ENCODE results near the gene UGT3A2.

The UGT3A2 gene, protein sequence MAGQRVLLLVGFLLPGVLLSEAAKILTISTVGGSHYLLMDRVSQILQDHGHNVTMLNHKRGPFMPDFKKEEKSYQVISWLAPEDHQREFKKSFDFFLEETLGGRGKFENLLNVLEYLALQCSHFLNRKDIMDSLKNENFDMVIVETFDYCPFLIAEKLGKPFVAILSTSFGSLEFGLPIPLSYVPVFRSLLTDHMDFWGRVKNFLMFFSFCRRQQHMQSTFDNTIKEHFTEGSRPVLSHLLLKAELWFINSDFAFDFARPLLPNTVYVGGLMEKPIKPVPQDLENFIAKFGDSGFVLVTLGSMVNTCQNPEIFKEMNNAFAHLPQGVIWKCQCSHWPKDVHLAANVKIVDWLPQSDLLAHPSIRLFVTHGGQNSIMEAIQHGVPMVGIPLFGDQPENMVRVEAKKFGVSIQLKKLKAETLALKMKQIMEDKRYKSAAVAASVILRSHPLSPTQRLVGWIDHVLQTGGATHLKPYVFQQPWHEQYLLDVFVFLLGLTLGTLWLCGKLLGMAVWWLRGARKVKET

DNA sequence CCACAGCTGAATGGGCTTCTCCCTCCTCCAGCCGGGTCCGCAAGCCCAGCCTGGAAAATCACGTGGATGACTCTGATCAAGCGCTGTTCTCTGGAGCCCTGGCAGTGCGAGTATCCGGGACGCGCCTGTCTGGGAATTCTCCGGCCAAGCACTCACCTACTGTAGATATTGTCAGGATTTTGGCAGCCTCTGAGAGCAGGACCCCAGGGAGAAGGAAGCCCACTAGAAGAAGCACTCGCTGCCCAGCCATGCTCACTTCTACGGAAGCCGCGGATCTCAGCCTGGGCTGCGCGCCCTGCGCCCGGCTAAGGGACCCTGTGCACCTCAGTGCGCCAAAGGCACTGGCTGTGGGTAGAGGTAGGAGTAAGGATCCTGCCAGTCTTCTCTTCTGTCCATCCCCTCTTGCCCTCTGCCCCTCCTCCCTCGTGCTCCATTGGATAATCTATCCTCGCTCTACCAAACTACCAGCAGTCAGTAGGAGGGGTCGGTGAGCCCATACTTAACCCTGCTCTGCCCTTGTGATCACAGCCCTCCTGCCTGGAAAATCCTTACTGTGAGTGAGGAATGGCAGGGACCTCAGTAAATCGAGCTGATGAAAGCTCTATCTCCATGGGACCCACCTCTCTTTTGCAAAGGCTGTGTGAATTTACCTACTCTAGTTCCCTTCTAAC, at the start of gene UGT3A2:
Gene UGT3A2 (minus strand): TSS at position 343 of the 671 bp plus-strand sequence. CDS start 93 bp downstream, at position 250.
- DNase-seq, result peak; percentile 85

DNA sequence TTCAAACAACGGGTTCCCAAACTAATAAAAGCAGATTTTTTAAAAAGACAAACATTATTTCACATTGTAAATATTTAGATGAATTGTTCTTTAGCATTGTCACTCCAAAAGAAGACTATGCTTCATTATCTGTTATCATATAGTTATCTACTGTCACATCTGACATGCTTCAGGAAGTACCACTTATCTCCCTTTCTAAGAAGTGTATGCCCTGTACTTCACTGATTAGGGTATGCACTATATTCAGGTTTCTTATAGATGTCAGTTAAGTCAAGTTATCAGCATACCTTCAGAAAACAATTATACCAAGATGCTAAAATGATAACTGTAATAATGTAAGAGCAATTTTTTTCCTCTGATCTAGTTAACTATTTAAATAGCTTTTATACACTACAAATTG, 44.6 kb upstream of the UGT3A2 start:
- DNase-seq, result no peak

DNA sequence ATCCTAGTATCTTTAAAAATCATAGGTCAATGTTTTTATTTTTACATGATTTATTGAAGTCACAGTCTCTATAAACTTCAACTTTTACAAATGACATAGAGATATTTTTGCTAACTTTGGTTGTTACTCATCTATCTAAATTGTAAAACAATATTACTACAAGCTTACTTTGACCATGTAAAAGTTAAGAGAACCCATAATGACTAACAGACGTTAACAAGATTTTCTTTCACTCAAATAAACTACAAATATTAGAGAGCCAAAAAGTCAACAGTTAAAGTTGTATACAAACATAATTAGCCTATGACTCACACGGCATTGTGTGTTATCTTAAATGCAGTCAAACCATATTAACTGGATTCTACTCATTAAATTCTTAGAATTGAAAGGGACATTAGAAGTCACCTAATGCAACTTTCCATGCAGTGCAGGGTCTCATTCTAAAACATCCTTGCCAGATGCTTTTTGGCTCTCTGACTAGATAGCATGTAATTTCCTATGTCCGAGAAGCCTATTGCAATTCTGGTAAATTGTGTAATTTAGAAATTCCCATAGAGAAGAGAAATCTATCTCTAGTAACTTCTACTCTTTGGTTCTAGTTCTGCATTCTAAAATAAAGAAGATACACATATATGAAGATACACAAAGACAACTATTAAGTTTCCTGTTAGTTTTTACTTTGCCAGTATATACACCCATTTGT, 42.2 kb upstream of the UGT3A2 start:
- DNase-seq, result no peak

DNA sequence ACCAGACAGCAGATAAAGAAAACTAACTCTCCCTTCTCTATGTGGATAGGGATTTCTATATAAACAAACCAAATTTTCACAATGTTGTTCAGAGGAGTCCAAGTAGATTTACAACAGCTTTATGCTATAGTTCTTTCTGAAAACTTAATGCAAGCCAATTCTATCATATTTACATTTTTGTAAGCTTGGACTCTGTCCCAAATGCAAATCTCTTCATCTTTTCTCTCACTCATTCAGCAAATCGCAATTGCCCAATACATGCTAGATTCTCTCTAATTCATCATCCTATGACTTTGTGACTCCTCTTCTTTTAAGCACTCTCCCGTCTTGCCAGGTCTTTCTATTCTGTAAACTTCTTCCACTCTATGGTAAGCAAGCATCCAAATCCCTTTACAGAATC, 39.1 kb upstream of the UGT3A2 start:
- no peak for DNase-seq

DNA sequence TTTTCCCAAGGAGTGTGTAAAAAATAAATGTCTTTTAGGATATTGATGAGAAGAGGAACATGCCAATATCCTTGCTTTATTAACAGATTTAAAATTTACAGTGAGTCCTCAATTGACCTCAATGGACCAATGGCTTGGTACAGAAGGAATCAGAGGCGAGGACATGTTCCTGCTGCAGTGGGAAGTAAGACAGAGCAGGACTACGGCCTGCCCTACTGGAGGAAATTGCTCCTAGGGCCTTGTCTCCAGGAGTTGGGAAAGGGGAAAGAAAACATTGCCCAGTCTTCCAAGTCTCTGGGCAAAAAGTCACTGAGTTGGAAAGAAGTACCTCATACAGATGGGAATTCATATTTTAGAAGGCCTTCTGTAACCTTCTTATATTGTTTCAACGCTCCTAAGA, 33.1 kb upstream of the UGT3A2 start:
- DNase-seq, result no peak

DNA sequence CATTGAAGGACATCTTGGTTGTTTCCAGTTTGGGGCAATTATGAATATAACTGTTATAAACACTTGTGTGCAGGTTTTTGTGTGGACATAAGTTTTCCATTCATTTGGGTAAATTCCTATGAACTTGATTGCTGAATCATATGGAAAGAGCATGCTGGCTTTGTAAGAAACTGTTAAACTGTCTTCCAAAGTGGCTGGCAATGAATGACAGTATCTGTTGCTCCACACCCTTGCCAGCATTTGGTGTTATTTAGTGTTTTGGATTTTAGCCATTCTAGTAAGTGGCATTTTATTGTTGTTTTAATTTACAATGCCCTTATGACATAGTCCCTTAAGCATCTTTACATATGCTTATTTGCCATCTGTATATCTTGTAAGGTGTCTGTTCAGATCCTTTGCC, 29.8 kb upstream of the UGT3A2 start:
- DNase-seq, result no peak

DNA sequence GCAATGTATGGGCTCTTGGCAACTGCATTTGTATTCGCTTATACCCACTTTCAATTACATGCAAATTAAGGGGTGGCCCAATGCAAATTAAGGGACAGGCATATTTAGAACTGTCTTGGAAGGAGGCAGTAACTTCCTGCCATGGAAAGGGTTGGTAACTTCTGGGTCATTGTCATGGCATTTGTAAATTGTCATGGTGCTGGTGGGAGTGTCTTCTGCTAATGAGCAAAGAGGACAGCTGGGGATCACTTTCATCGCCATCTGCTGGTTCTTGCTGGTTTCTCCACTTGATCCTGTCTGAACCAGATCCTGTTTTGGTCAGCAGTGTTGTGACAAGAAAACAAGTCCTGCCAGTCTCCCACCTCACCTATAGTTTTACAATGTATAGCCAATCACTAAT, 23.3 kb upstream of the UGT3A2 start:
- peak; percentile 86 for DNase-seq

DNA sequence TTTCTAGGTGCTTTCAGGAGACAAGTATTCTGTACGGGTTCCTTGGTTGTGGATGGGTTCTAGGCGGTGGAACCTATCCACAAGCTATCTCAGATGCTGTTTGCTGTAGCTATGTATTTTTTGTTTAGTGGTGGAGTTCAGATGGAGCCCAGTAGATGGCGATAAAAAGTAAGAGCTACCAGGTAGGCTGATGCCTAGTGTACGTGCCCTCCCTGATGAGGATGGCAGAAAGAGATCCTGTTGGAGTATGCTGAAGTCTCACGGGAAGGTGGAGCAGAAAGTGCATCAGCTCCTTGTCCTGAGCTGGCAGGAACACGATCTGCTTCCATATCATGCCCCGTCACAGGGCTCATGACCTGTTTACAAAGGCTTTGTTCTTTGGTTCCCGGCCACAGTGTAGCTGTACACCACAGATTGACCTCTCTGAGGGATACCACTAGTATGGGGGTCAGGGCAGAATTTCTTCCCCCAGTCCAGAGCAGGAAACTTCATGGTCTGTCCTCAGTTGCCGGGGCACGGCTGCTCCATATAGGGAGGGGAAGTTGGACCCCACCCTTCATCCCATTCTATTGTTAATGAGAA, 12.6 kb upstream of the UGT3A2 start:
- DNase-seq, result peak; percentile 81

DNA sequence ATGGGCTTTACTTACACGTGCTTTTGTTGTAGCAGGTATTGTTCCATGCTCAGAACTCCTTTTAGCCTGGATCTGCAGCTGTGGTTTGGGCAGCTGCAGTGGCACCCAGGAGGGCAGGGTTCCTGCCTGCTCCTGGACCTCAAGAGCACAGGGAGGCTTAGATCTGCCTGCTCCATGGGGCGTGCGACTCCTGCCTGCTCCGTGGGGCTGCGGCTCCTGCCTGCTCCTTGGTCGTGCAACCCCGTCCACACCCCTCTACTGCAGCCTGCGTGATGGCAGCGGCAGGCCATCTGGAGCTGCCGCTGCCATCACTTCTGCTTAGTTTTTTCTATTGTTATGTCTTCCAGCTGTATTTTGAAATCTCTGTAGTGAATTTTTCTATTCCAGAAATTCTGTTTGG, 11.7 kb upstream of the UGT3A2 start:
- no peak for DNase-seq

DNA sequence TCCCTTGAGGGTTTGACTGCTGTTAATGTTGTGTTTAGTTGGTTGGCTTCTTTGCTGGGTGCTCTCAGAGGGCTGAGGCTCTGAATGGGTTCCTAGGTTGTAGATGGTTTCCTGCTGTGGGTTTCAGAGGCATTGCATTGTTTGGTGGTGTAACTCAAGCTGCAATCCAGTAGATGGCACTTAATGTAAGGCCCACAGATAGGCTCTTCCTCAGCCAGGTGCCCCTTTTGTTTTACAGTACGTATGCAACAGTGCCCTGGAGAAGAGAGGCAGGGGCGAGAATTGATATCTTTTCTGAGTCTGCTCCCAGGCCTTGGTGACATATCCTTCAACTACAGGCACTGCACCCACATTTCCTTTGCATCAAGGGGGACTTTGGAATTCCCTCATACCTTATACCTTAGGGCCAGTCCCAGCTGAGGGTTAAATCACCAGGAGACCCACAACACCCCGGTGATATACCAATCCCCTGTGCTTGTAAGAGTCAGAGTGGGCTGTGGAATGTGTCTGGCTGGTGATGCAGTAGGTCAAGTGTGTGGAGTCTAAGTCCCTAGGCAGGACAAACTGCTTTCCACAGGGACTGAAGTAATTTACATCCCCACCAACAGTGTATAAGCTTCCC, 7.0 kb upstream of the UGT3A2 start:
- peak; percentile 64 for DNase-seq

DNA sequence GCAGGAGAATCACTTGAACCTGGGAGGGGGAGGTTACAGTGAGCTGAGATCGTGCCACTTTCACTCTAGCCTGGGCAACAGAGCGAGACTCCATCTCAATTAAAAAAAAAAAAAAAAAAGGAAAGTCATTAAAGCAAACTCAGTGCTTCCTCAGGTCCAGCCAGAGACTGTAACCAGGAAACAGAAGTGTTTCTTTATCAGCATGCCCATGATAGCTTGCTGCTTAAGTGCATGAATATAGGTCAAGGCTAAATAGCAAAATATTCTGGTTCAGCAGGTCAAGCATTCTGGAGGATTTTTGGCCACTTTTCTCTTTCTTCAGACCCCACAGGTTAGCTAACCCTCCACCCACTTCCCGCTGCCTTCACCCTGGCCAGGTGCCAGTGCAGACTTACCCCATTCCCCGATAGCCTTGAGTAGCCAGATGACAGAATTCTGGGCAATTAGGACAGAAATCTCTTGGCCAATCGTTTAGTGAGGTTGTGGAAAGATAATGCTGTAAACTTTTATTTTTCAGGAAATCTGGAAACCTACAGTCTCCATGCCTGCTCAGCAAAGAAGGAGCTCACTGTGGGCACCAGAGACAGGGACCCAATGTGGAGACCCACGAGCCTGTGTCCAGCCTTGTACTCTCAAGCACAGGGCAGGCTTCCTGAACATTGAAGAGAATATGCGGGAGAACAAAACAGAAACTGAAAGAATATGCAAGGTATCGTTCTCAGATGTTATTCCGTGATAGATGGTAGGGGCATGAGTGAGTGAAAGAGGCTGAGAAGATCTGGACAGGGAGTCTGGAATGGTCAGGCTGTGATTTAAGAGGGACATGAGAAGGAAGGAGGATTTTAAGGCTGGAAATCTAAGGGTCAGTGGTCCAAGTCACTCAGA, 4.2 kb upstream of the UGT3A2 start:
- DNase-seq, result no peak

DNA sequence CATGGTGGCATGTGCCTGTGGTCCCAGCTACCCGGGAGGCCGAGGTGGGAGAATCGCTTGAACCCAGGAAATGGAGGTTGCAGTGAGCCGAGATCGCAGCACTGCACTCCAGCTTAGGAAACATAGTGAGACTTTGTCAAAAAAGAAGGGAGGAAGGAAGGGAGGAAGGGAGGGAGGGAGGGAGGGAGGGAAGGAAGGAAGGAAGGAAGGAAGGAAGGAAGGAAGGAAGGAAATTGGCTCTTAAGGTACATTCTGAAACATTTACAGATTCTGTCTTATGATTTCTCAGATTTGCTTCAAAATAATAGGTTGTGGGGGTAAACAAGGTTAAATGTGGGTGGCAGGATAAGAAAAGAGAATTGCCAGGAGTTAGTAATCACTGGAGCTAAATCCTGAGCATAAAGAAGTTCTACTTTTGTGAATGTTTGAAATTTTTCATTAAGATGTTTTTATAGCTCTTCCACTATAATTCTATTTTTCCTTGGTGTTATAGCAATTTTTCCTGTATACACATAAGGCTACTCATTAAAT, 2.1 kb upstream of the UGT3A2 start:
- DNase-seq, result no peak

DNA sequence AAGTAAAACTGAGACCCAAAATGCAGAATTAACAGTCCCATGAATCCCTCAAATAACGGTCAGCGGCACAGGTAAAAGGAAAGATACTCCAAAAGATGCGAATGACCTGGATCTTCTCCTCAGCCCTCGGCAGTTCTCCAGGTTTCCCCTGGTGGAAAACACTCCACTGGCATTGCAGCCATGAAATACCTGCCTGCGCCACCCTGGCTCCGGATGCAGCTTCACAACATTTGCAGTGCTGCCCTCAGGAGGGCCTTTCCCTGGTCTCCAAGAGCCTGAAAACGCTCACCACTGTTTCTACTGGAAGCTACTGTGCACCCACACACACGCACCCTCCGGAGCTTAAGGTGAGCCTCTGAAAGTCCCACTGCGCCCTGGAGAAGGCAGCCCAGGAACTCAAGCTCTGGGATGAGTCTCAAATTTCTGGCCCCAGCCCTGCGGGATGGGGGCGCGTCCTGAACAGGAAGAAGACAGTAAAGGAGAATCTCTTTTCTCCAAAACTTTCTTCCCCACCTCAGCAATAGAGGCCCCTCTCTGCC, 612 bp downstream of the UGT3A2 start:
- DNase-seq, result peak; percentile 44

DNA sequence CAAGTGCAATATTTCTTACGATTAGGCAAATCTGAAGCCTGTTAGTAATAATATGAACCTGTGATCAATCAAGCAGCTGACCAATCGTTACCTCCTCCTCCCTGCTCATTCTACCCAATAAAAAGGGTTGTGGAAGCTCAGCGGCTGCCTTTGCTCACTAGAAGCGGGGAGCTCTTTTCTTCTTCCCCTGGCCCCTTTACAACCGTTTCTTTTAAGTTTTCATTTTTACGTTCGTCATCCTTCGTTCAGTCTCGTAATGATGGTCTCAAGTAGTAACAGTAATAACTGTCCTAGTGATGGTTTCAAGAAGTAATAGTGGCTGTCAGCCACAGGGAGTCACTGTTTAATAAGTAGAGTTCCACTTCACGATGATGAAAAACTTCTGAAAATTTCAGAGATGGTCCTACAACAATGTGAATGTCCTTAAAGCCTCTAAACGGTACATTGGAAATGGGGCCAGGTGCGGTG, 6.2 kb downstream of the UGT3A2 start:
- DNase-seq, result peak; percentile 20

DNA sequence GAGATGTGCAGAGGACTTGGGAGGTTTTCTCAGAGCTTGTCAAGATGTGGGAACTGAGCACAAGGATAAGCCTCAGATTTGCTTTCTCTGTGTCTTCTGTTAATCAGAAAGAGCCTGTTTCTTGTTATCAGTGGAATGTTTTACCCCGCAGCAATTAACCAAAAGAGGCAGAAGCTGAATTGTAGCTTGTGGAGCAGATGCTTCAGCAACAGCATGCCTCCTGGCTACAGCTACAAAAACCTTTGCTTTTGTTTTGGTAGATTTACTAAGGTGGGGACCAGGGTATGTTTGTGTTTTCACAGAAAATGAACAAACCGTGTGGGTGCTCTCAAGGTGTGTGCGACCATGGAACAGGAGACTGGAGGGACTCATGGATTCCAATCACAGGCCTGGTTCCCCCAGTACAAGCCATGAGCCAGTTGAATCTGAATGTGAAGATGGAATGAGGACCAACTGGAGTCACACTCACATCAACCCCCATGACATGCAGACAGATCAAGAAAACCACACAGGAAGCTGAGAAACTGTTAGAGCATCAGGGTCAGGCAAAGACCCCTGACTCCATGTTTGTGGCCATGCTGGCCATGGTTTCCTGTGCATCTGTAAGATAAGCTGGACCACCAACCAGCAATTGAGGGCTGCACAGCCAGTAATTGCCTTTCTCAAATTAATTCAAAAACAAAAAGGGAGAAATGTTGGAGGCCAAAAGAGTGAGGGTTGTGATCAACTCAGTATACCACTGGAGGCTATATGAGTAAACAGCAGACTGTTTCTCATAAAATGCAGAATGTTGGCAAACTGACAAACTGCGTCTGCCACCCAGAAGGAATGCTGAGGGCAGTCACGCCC, 6.9 kb downstream of the UGT3A2 start:
- DNase-seq, result no peak

DNA sequence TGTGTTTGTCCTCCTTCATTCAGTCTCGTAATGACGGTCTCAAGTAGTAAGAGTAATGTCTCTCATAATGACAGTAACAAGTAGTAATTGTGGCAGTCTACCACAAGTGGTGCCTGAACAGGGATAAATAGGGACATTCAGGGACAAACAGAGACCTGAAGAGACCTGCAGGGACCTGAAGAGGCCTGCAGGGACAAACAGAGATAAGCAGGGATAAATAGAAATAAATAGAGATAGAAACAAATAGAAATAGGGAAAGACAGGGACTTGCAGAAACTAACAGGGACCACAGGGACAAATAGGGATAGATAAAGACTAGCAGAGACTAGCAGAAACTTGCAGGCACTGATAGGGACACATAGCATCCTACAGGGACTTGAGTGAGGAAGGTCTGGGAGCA, 7.9 kb downstream of the UGT3A2 start:
- DNase-seq, result no peak

DNA sequence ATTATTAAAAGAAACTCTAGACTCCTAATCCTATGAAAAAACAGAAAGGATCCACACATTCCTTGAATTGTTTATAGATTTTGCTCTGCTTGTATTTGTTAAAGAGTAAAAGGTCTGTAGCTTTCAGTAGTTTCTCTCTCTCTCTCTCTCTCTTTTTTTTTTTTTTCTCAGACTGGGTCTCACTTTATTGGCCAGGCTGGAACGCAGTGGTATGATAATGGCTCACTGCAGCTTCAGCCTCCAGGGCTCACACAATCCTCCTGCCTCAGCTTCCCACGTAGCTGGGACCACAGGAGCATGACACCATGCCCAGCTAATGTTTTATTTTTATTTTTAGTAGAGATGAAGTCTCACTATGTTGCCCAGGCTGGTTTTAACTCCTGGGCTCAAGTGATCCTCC, 9.3 kb downstream of the UGT3A2 start:
- DNase-seq, result no peak

DNA sequence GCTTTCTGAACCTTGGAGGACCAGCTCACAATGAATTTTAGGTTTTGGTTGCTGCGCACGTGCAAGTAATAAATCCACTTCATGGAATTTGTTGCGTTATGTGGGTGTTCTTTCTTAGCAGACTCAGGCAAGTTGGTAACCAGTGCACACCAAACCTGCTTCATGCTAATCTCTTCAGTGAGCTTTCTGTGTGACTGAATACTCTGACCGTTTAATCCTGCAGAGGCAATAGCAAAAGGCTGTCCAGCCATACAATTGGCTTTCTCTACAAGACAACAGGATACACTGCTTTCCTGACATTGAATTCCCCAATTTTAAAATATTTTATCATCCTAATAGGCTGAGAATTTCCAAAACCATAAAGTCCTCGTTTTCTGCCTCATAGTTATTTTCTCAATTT, 10.3 kb downstream of the UGT3A2 start:
- peak; percentile 55 for DNase-seq

DNA sequence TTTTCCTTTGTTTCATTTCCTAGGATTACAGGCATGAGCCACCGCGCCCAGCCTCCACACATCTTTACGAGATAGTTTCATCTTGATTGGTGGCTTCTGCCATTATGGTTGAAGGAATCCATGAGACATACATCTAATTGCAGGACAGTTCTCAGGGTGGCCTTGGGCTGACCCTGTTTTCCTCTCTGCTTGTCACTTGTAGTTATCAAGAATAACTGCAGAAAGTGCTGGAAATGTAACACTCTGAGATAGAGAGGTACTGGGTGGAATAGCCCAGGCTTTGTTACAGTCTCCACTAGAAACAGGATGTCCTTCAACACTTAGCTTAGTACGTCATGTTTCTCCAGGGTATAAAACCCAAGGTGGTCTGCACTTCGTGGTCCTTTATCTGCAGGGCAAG, 10.7 kb downstream of the UGT3A2 start:
- no peak for DNase-seq

DNA sequence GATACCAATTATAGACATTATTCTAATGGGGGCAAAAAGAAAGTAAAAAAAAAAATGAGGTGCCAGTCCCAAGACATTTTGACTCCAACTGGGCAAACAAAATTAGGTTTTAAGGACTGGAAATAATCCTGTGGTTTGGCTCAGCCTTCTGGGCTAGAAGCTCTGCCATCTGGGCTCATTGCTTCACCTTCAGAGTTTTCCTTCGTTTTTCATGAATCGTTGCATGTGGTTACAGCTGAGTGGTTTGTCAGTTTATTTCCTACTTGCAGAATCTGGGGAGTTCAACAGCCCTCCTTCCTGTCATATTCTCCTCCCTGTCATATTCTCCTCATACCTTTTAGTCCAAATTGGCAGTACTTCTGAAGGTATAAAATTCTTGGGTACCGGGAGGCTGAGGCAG, 12.0 kb downstream of the UGT3A2 start:
- peak; percentile 33 for DNase-seq

All from NCI-H82 (cell line).